K562 (cell line): ENCODE measurements around the gene LYVE1. TPM values are rescaled to one million over a fixed set of nuclear protein-coding genes. Genes with fewer than 3 reads are reported as not detected.
A peak's percentile ranks its signal among the peaks of the same experiment; 100 is the strongest.
"Not testable (repeated sequence)": the region's sequence is repeated elsewhere in the genome, so short reads cannot be mapped to it uniquely, and the experiment has no call there.

Experiments
- ATAC-seq: fragments of 200-7000 bp; cut with Tn5 transposase; 3 replicates; pipeline ENCODE4 v1.9.1; 2020; ENCODE audit warnings: moderate library complexity
- BruUV-seq: library from RNA; stranded (reverse); fragments of 400-500 nt; replicated peaks from 2 replicates; lab custom pipeline; 2021; lab: Mats Ljungman, UMichigan
- CTCF ChIA-PET: fragments of 300-600 bp; formaldehyde crosslinking; extraction: SDS; loops from one replicate; lab custom pipeline; 2021; ENCODE audit warnings: low intra/inter-chr PET ratio; lab: Yijun Ruan, JAX
- POLR2A ChIA-PET: fragments of 300-600, 350-650 bp; sonication (Branson Sonifier 250); formaldehyde crosslinking; extraction: SDS; loops from one replicate; lab custom pipeline; 2021; ENCODE audit warnings: antibody characterized with exemption, inconsistent platforms; lab: Yijun Ruan, JAX
- DNase-seq, 4 experiments: peaks; one replicate each; pipeline versions ENCODE4 v3.0.0 to v3.0.0-alpha.2; 2011 to 2018; ENCODE audit warnings: low spot score in 3 of 4, mixed read lengths in 3 of 4; ENCODE audit errors: extremely low read depth in 1 of 4
- FAIRE-seq: peaks from 2 replicates; lab custom pipeline; 2011; peaks lifted over from hg19 to GRCh38; lab: Jason Lieb, UNC
- H2AFZ ChIP-seq: 2 replicates; pipeline ENCODE4 v1.6.0; 2011; ENCODE audit warnings: low read depth, low read length, control low read depth, inconsistent platforms
- H3K27ac ChIP-seq: fragments of 200-600 bp; 3 replicates; pipeline ENCODE4 v1.8.0; 2011; ENCODE audit warnings: low read depth, mild to moderate bottlenecking, control low read depth, inconsistent platforms, low read length, moderate library complexity, mixed read lengths; ENCODE audit errors: extremely low read depth
- H3K27me3 ChIP-seq, 2 experiments: fragments of 300-600 bp in 1 of 2; 2 replicates in 1 of 2; 3 replicates in 1 of 2; pipeline versions ENCODE4 v1.6.0 to v1.8.0; 2011; ENCODE audit warnings: inconsistent platforms in 2 of 2, low read length in 2 of 2, mild to moderate bottlenecking in 1 of 2, mixed read lengths in 1 of 2, moderate library complexity in 1 of 2; ENCODE audit not compliant: control insufficient read depth in 2 of 2, insufficient read depth in 2 of 2
- H3K36me3 ChIP-seq: fragments of 300-600 bp; 3 replicates; pipeline ENCODE4 v1.8.0; 2011; ENCODE audit warnings: mild to moderate bottlenecking, low read length, inconsistent platforms; ENCODE audit not compliant: control insufficient read depth, insufficient read depth
- H3K4me1 ChIP-seq, 2 experiments: fragments of 200-600 bp in 1 of 2; replicated peaks in 1 of 2; 2 replicates in 1 of 2; 3 replicates in 1 of 2; pipeline versions ENCODE4 v1.5.1 to v1.8.0; 2011; ENCODE audit warnings: inconsistent platforms in 2 of 2, low read length in 2 of 2, mild to moderate bottlenecking in 1 of 2, mixed read lengths in 1 of 2, moderate library complexity in 1 of 2; ENCODE audit not compliant: control insufficient read depth in 2 of 2, insufficient read depth in 2 of 2
- H3K4me2 ChIP-seq: 2 replicates; pipeline ENCODE4 v1.6.1; 2011; ENCODE audit warnings: low read length, control low read depth, inconsistent platforms, mixed read lengths; ENCODE audit not compliant: insufficient read depth
- H3K4me3 ChIP-seq: fragments of 200-600 bp; sonication (generic), shearing (Covaris generic); 2 replicates; pipeline ENCODE4 v1.5.1; 2016; ENCODE audit warnings: control low read depth, inconsistent platforms
- H3K79me2 ChIP-seq: fragments of 200-600 bp; 3 replicates; pipeline ENCODE4 v1.8.0; 2011; ENCODE audit warnings: low read length, inconsistent platforms; ENCODE audit not compliant: control insufficient read depth, insufficient read depth
- H3K9ac ChIP-seq, 2 experiments: 2 replicates each; pipeline versions ENCODE4 v1.6.0 to v1.6.1; 2011; ENCODE audit warnings: low read depth in 2 of 2, low read length in 2 of 2, control low read depth in 1 of 2, inconsistent platforms in 1 of 2, mild to moderate bottlenecking in 1 of 2, mixed read lengths in 1 of 2; ENCODE audit not compliant: insufficient read depth in 1 of 2
- H3K9me1 ChIP-seq: one replicate; pipeline ENCODE4 v1.6.0; 2011; ENCODE audit warnings: inconsistent platforms, mild to moderate bottlenecking, low read length, moderate library complexity; ENCODE audit not compliant: control insufficient read depth, insufficient read depth
- H3K9me3 ChIP-seq: replicated peaks from 2 replicates; pipeline ENCODE4 v1.5.1; 2011; ENCODE audit warnings: low read depth, low read length, inconsistent platforms; ENCODE audit not compliant: control insufficient read depth, insufficient read depth
- H4K20me1 ChIP-seq: replicated peaks from 2 replicates; pipeline ENCODE4 v1.6.1; 2011; ENCODE audit warnings: low read length, inconsistent platforms, mixed read lengths; ENCODE audit not compliant: control insufficient read depth, insufficient read depth
- CBFA2T3 ChIP-seq: fragments of 450-650 bp; IDR thresholded peaks from 2 replicates; pipeline ENCODE4 v1.6.1; 2017
- RBM25 ChIP-seq: fragments of 200-400 bp; formaldehyde crosslinking; IDR thresholded peaks from 2 replicates; pipeline ENCODE4 v1.6.1; 2018; ENCODE audit warnings: low read length, low read depth, moderate library complexity; ENCODE audit not compliant: severe bottlenecking
- ZNF146 ChIP-seq: IDR thresholded peaks from one replicate; pipeline ENCODE4 v1.6.1; 2018; ENCODE audit warnings: missing compliant biosample characterization; ENCODE audit not compliant: unreplicated experiment
- WGBS: fragments of 100-300 bp; shearing (Covaris generic); methylation state at CpG from one replicate; pipeline ENCODE4 v1.1.6; 2016; ENCODE audit warnings: low coverage, mixed read lengths; ENCODE audit not compliant: insufficient coverage; ENCODE audit errors: missing lambda C conversion rate; 5-methylcytosine and 5-hydroxymethylcytosine counted together
- in situ Hi-C: fragments of 300-500 bp; cut with MboI; formaldehyde crosslinking; loops from 4 replicates; pipeline ENCODE4 v1.15.0; 2018; ENCODE audit warnings: inconsistent platforms, mixed read lengths
- intact Hi-C: fragments of 100-400 bp; cut with micrococcal nuclease; formaldehyde crosslinking; loops from 2 replicates; pipeline ENCODE4 v1.14.2; 2022
- polyA plus RNA-seq, 8 experiments: library from polyadenylated mRNA; depleted of rRNA in 4 of 8; stranded (reverse) in 5 of 8; unstranded in 3 of 8; fragments of >200 nt; fragmentation: Nextera tagmentation in 2 of 8; fragmentation: Illumina TruSeq in 1 of 8; extraction: Ambion mirVana in 2 of 8; extraction: Trizol in 1 of 8; gene quantifications; 2 replicates each; pipeline versions ENCODE4 v1.2.1 to v1.2.3, GENCODE V29; 2011 to 2014; ENCODE audit warnings: inconsistent platforms in 1 of 8, missing spikeins in 1 of 8
- total RNA-seq, 7 experiments: library from RNA; depleted of rRNA in 6 of 7; stranded (reverse); fragments of >200 nt in 6 of 7; fragmentation: Illumina TruSeq in 2 of 7; extraction: Trizol in 2 of 7; gene quantifications; 2 replicates each; pipeline versions ENCODE4 v1.2.1 to v1.2.3, GENCODE V29; 2011 to 2021; ENCODE audit warnings: low replicate concordance in 1 of 7

Gene LYVE1
- total and polyA plus RNA-seq, 9 of the 15 experiments (the other 6 are each of a cell fraction or from before 2014, with no cell fraction given) = 0.06 to 1.1 (median 0.14) TPM; not detected in 1

GRCh38 chr11:10595840-10596239 is 27.4 kb upstream of the LYVE1 start:
- H2AFZ ChIP-seq, H3K4me1 ChIP-seq: not testable (repeated sequence)
- TF ChIP-seq ZNF146 (CRISPR knock-in tag) (peak; percentile 90), RBM25 (peak; percentile 58)
- TF ChIP-seq, all 486 proteins: peak for 2; not testable (repeated sequence) for 484
- H3K79me2 ChIP-seq, H4K20me1 ChIP-seq, H3K9me3 ChIP-seq, FAIRE-seq, intact Hi-C loops, H3K27ac ChIP-seq, in situ Hi-C loops, H3K36me3 ChIP-seq, BruUV-seq, H3K9ac ChIP-seq, CTCF ChIA-PET, H3K4me3 ChIP-seq, H3K9me1 ChIP-seq, DNase-seq, H3K27me3 ChIP-seq, H3K4me2 ChIP-seq, ATAC-seq: not testable (repeated sequence)
- POLR2A ChIA-PET = interaction anchor here (1.4 kb wide), 1 partner anchor 11 kb away, joined by 4 read pairs; no protein-coding TSS in a partner anchor
- 50% methylated on average over 2 of the region's 2 CpGs for WGBS

GRCh38 chr11:10594407-10594806 is 25.9 kb upstream of the LYVE1 start:
- POLR2A ChIA-PET = interaction anchor here (0.6 to 1.4 kb wide), 2 partner anchors 9 to 14 kb away, joined by 3 to 4 read pairs; no protein-coding TSS in a partner anchor
- Histone ChIP-seq H3K9me1 (no peaks in the 10 kb centered on the region), H3K36me3 (no peaks in the 10 kb centered on the region), H4K20me1 (no peaks in the 10 kb centered on the region), H3K4me2 (no peak overlapping the region), H2AFZ (no peak overlapping the region; the same call in 1 of the 2 replicates), H3K4me3 (no peak overlapping the region), H3K27me3 (no peaks in the 10 kb centered on the region), H3K9ac (no peak overlapping the region; a peak in 1 of 4 replicates), H3K27ac (no peak overlapping the region), H3K4me1 (peaks cover 0 to 18% of the 10 kb centered on the region in 2 experiments; a peak in 4 of 5 replicates), H3K9me3 (no peaks in the 10 kb centered on the region), H3K79me2 (no peaks in the 10 kb centered on the region)
- ATAC-seq (no peak; the same call in 1 of the 3 replicates), FAIRE-seq (no peak), DNase-seq (no peak)
- no peak for TF ChIP-seq CBFA2T3
- no TSS peak for BruUV-seq
- CTCF ChIA-PET = no interaction called here
- intact Hi-C loops = no loop called here
- in situ Hi-C loops = no loop called here
- WGBS = 30% methylated on average over 4 of the region's 4 CpGs
